ENCODE data around the gene TUBB2A.

TUBB2A gene

GRCh38 chr6:3117912-3118352 lies 39.4 kb downstream of the TUBB2A start:
- DNase-seq = no peak

GRCh38 chr6:3114377-3114776 lies 43.0 kb downstream of the TUBB2A start:
- no peak for DNase-seq

GRCh38 chr6:3109761-3110160 lies 47.6 kb downstream of the TUBB2A start:
- DNase-seq = no peak

DNA sequence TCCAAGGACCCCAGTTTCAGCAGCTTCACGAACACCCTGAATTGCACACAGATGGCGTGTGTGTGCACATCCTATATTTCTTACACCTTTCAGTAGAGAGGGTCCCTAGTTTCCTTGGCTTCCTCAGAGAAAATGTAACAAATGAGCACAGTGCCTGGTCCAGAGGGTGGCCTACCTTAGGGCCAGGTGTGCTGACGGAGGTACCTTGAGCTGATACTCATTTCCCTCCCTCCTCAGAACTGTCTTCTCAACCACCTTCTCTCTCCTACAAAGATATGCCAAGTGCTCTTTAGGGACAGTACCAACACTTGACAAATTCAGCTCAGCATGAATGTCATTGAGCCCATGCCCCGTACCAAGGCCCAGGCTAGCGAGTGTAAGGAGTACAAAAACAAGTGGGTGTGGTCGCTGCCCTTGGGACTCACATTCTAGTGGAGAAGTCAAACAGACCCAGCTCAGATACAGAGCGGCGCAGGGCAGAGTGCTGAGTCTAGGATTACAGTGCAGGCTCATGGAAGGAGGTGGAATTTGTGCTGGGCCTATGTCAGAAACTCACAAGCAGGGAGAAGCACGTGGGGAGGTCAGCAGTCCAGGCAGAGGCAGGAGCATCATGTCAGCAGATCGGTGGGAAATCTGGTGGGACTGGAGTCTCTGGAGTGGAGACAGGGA lies 48.5 kb downstream of the TUBB2A start:
- DNase-seq = no peak

Data from CD4-positive, alpha-beta T cell treated with Interleukin-17A for 1 hour (primary cell).